ENCODE results near the gene ZNF587. TPM values are rescaled to one million over a fixed set of nuclear protein-coding genes. Genes with fewer than 3 reads are reported as not detected.
"Not testable (repeated sequence)": the region's sequence is repeated elsewhere in the genome, so short reads cannot be mapped to it uniquely, and the experiment has no call there.

The ZNF587 gene
- total RNA-seq, 4 donors from 2014 or later = 9.3 to 47.5 (median 17.6) TPM

DNA sequence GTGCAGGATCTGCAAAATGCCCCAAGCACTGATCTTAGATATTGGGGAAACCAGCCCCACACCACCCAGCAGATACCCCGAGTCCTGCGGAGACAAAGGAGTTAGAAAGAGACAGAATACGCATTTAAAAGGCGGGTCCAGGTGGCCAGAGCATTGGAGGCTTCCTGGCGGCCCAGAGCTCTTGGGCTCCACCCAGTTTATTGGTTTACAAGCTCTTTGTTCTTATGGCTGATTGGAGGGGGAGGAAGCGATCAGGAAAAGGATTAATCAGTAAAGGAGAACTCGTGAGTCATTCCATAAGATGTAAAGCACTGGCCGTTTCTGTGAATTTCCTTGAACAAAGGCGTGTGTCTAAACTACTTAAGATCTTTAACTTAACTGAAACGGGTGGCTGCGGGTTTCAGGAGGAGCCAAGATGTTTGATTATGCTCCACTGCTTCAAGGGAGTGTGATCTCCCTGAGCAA lies 926 bp downstream of the ZNF587 start:
- ATAC-seq = no peak
- WGBS, 2 donors (ENCODE audit: low coverage in 1 of 2) = 10 to 18% methylated on average over 6 to 11 of the region's 11 CpGs
- peak overlapping the region in 2 of 4 donors; percentile 72 to 81 for H3K27ac ChIP-seq
- no peaks in the 10 kb centered on the region for H3K9me3 ChIP-seq
- H3K27me3 ChIP-seq = no peaks in the 10 kb centered on the region
- peak overlapping the region; percentile 45 to 65 for H3K4me3 ChIP-seq
- peaks cover 0 to 37% of the 10 kb centered on the region in 2 donors for H3K36me3 ChIP-seq
- peaks cover 4 to 18% (median 7%) of the 10 kb centered on the region in 3 donors for H3K4me1 ChIP-seq
- TF ChIP-seq CTCF (IDR thresholded peaks at IDR 0.05) (no peak), POLR2A (IDR thresholded peaks at IDR 0.05) (no peak), EP300 (IDR thresholded peaks at IDR 0.05) (no peak), POLR2AphosphoS5 (IDR thresholded peaks at IDR 0.05) (no peak)

DNA sequence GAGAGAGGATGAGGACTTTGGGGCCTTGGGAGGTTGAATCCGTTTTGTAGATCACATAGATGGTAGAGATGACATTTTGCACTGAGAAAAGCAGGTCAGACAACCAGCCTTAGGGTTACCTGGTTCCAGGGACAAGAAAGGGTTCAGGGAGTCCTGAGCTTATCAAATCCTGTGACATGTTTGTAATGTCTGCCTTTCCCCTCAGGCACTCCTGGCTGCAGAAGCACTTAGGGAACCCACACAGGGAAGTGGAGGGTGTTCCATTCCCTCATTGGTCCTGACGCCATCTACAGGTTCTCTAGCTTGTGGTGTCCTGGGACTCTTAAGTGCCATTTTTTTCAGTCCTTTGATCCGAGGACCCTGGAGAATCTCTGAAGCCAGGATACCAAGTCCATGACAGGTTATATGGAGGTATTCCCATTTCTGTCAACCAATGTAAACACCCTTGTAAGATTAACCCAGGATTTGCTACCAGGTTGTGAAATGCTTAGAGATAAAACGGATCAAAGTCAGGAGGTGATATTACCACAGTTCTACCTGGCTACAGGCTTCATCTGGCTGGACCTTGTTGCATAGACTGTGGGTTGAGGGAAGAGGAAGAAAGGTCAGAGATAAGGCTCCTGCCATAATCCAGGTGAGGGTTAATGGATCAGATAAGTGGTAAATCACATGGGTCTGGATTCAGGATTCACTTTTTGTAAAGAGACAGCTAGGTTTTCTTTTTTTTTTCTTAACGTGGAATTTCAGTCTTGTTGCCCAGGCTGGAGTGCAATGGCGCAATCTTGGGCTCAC lies 2.3 kb downstream of the ZNF587 start:
- not testable (repeated sequence) for H3K9me3 ChIP-seq, H3K27me3 ChIP-seq, H3K4me3 ChIP-seq, ATAC-seq, H3K27ac ChIP-seq
- peaks cover 0 to 40% of the 10 kb centered on the region in 2 donors for H3K36me3 ChIP-seq
- peaks cover 4 to 18% (median 7%) of the 10 kb centered on the region in 3 donors for H3K4me1 ChIP-seq
- WGBS, 2 donors (ENCODE audit: low coverage in 1 of 2) = 77 to 93% methylated on average over 3 to 4 of the region's 6 CpGs

DNA sequence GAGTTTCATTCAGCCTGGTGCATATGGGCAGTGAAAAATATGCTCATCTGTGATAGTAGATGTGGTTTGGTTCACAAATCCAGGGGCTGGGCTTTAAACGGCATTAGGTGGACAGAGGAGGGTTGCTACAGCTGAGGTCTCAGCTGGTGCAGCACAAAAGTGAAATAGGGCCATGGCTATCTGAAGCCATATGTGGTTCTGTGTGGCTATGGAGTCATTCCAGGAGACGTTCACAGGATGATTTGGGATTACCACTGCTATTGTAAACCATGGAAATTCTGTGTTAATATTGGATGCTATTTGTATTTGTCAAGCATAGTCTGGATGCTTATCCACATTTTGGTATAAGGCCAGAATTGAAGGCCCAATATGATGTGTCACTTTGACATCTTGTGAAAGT lies 4.5 kb downstream of the ZNF587 start:
- not testable (repeated sequence) for H3K27ac ChIP-seq, ATAC-seq, H3K4me3 ChIP-seq, H3K27me3 ChIP-seq
- peaks cover 0 to 22% (median 0%) of the 10 kb centered on the region in 3 donors for H3K9me3 ChIP-seq
- H3K36me3 ChIP-seq = peaks cover 0 to 60% of the 10 kb centered on the region in 2 donors
- H3K4me1 ChIP-seq = peaks cover 4 to 18% (median 7%) of the 10 kb centered on the region in 3 donors
- WGBS, 2 donors (ENCODE audit: low coverage in 1 of 2) = 33 to 83% methylated on average over 1 of the region's 2 CpGs

- peaks cover 0 to 99% of the 10 kb centered on the region in 2 donors for H3K36me3 ChIP-seq
- 71 to 95% methylated on average over 2 to 3 of the region's 3 CpGs for WGBS, 2 donors (ENCODE audit: low coverage in 1 of 2)
- H3K27me3 ChIP-seq, H3K4me1 ChIP-seq, H3K27ac ChIP-seq, ATAC-seq, H3K4me3 ChIP-seq: not testable (repeated sequence)
- H3K9me3 ChIP-seq = peaks cover 0 to 82% (median 1%) of the 10 kb centered on the region in 3 donors
Measured at GRCh38 chr19:57862351-57862750, 12.7 kb downstream of the ZNF587 start.

GRCh38 chr19:57867868-57868492 lies 18.3 kb downstream of the ZNF587 start:
- no peak for ATAC-seq
- peaks cover 0 to 87% (median 4%) of the 10 kb centered on the region in 3 donors for H3K9me3 ChIP-seq
- WGBS, 2 donors (ENCODE audit: low coverage in 1 of 2) = 90 to 100% methylated on average over 1 to 4 of the region's 7 CpGs

DNA sequence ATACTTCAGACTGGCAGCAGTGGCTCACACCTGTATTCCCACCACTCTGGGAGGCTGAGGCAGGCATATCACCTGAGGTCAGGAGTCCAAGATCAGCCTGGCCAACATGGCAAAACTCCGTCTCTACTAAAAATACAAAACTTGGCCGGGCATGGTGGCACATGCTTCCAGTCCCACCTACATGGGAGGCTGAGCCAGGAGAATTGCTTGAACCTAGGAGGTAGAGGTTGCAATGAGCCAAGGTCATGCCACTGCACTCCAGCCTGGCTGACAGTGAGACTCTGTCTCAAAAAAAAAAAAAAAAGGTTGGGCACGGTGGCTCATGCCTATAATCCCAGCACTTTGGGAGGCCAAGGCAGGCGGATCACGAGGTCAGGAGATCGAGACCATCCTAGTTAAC lies 20.0 kb downstream of the ZNF587 start:
- not testable (repeated sequence) for H3K4me3 ChIP-seq, H3K4me1 ChIP-seq, H3K27ac ChIP-seq, H3K27me3 ChIP-seq, ATAC-seq
- H3K36me3 ChIP-seq = peaks cover 0 to 65% of the 10 kb centered on the region in 2 donors
- H3K9me3 ChIP-seq = peaks cover 0 to 91% (median 4%) of the 10 kb centered on the region in 3 donors
- 91 to 100% methylated on average over 4 to 5 of the region's 6 CpGs for WGBS, 2 donors (ENCODE audit: low coverage in 1 of 2)

More at GRCh38 chr19:57867868-57868492, 18.3 kb downstream of the ZNF587 start:
- no peaks in the 10 kb centered on the region for H3K27me3 ChIP-seq
- no peak for TF ChIP-seq CTCF (IDR thresholded peaks at IDR 0.05)
- no peak for TF ChIP-seq EP300 (IDR thresholded peaks at IDR 0.05)
- TF ChIP-seq POLR2A (IDR thresholded peaks at IDR 0.05) = no peak
- no peak for TF ChIP-seq POLR2AphosphoS5 (IDR thresholded peaks at IDR 0.05)
- no peak overlapping the region for H3K4me3 ChIP-seq
- peaks cover 0 to 65% of the 10 kb centered on the region in 2 donors for H3K36me3 ChIP-seq
- H3K27ac ChIP-seq = no peak overlapping the region
- no peaks in the 10 kb centered on the region for H3K4me1 ChIP-seq

GRCh38 chr19:57870225-57870624 lies 20.6 kb downstream of the ZNF587 start:
- WGBS, 2 donors (ENCODE audit: low coverage in 1 of 2) = 96 to 100% methylated on average over 2 of the region's 2 CpGs
- Histone ChIP-seq H3K9me3 (peaks cover 0 to 92% (median 4%) of the 10 kb centered on the region in 3 donors), H3K36me3 (peaks cover 0 to 62% of the 10 kb centered on the region in 2 donors), H3K27me3 (no peaks in the 10 kb centered on the region), H3K4me3 (no peak overlapping the region), H3K4me1 (no peaks in the 10 kb centered on the region), H3K27ac (no peak overlapping the region)
- ATAC-seq = no peak
- TF ChIP-seq POLR2A (IDR thresholded peaks at IDR 0.05) = no peak
- TF ChIP-seq EP300 (IDR thresholded peaks at IDR 0.05) = no peak
- no peak for TF ChIP-seq CTCF (IDR thresholded peaks at IDR 0.05)
- no peak for TF ChIP-seq POLR2AphosphoS5 (IDR thresholded peaks at IDR 0.05)

All from gastroesophageal sphincter (tissue), 4 donors.